ENCODE data around the gene VPS51. TPM values are rescaled to one million over a fixed set of nuclear protein-coding genes. Genes with fewer than 3 reads are reported as not detected.

Gene VPS51
- total and polyA plus RNA-seq, 2 of the 13 experiments (the other 11 are each of a cell fraction or from before 2014, with no cell fraction given), result 76.3 to 90.6 TPM

DNA sequence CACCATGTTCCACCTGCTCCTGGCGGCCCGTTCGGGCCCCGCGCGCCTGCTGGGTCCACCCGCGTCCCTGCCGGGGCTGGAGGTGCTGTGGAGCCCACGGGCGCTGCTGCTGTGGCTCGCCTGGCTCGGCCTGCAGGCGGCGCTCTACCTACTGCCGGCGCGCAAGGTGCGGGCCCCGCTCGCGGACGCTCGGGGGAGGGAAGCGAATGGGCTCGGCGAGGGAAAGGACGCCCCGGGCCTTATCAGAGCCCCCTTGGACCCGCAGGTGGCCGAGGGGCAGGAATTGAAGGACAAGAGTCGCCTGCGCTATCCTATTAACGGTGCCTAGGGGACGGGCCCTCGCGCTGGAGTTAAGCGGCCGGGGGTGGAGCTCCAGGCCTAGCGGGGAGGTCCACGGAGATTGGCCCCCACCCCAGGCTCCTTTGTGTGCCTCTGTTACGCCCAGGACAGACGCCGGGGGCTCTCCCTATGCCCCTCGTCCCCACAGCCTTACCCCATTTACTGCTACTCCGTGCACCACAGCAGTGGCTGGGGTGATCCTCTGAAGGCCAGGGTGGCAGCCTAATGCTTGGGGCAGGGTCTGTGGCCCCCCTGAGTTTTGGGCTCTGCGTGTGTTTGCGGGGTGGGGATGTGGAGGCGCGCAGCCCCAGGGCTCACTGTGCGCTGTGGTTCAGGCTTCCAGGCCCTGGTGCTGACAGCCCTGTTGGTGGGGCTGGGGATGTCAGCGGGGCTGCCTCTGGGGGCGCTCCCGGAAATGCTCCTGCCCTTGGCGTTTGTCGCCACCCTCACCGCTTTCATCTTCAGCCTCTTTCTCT lies 16.7 kb downstream of the VPS51 start (continued):
- TF ChIP-seq, protein P1, sequence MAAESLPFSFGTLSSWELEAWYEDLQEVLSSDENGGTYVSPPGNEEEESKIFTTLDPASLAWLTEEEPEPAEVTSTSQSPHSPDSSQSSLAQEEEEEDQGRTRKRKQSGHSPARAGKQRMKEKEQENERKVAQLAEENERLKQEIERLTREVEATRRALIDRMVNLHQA (CRISPR knock-in tag; IDR thresholded peaks at IDR 0.05), result no peak
- TF ChIP-seq ZBTB8A (CRISPR knock-in tag; IDR thresholded peaks at IDR 0.05; ENCODE audit: borderline replicate concordance, low read depth) (no peak), ZNF225 (CRISPR knock-in tag; IDR thresholded peaks at IDR 0.05) (0 out of 2 replicates have a peak, but pooled peaks have one; percentile 56), ZNF343 (CRISPR knock-in tag; IDR thresholded peaks at IDR 0.05) (no peak), ZNF460 (CRISPR knock-in tag; IDR thresholded peaks at IDR 0.05; ENCODE audit: borderline replicate concordance) (no peak), ARID3A (IDR thresholded peaks at IDR 0.05; ENCODE audit: low read depth, low read length) (no peak), RFXAP (CRISPR knock-in tag; IDR thresholded peaks at IDR 0.05; ENCODE audit: borderline replicate concordance) (peak; percentile 60; the same call in 1 of the 2 replicates), GABPA (IDR thresholded peaks at IDR 0.05; ENCODE audit: low read depth, low read length) (no peak), GABPA (CRISPR knock-in tag; IDR thresholded peaks at IDR 0.05; ENCODE audit: low read depth) (peak; percentile 68), THRA (CRISPR knock-in tag; IDR thresholded peaks at IDR 0.05; ENCODE audit: borderline replicate concordance) (0 out of 2 replicates have a peak, but pooled peaks have one; percentile 39), ZNF616 (CRISPR knock-in tag; IDR thresholded peaks at IDR 0.05; ENCODE audit: low read depth) (0 out of 2 replicates have a peak, but pooled peaks have one; percentile 30), ZNF644 (CRISPR knock-in tag; IDR thresholded peaks at IDR 0.05; ENCODE audit: low read depth) (no peak), ZNF615 (CRISPR knock-in tag; IDR thresholded peaks at IDR 0.05; ENCODE audit: borderline replicate concordance) (no peak), ZNF567 (CRISPR knock-in tag; IDR thresholded peaks at IDR 0.05; ENCODE audit: borderline replicate concordance) (peak; percentile 71; the same call in 1 of the 2 replicates), U2AF2 (IDR thresholded peaks at IDR 0.05; ENCODE audit: low read depth, low read length) (no peak), SNRNP70 (IDR thresholded peaks at IDR 0.05; ENCODE audit: low read depth, low read length) (no peak), SIN3A (IDR thresholded peaks at IDR 0.05; ENCODE audit: borderline replicate concordance, low read depth, low read length) (peak; percentile 43; the same call in 1 of the 2 replicates), REPIN1 (CRISPR knock-in tag; IDR thresholded peaks at IDR 0.05; ENCODE audit: borderline replicate concordance, low read depth) (peak; percentile 75; the same call in 1 of the 2 replicates)
- TF ChIP-seq, protein P2, sequence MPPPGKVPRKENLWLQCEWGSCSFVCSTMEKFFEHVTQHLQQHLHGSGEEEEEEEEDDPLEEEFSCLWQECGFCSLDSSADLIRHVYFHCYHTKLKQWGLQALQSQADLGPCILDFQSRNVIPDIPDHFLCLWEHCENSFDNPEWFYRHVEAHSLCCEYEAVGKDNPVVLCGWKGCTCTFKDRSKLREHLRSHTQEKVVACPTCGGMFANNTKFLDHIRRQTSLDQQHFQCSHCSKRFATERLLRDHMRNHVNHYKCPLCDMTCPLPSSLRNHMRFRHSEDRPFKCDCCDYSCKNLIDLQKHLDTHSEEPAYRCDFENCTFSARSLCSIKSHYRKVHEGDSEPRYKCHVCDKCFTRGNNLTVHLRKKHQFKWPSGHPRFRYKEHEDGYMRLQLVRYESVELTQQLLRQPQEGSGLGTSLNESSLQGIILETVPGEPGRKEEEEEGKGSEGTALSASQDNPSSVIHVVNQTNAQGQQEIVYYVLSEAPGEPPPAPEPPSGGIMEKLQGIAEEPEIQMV (CRISPR knock-in tag; IDR thresholded peaks at IDR 0.05; ENCODE audit: low read depth), result peak; percentile 46; the same call in 1 of the 2 replicates
- TF ChIP-seq, protein P3, sequence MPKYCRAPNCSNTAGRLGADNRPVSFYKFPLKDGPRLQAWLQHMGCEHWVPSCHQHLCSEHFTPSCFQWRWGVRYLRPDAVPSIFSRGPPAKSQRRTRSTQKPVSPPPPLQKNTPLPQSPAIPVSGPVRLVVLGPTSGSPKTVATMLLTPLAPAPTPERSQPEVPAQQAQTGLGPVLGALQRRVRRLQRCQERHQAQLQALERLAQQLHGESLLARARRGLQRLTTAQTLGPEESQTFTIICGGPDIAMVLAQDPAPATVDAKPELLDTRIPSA (CRISPR knock-in tag; IDR thresholded peaks at IDR 0.05; ENCODE audit: borderline replicate concordance), result no peak
- TF ChIP-seq, protein P4, sequence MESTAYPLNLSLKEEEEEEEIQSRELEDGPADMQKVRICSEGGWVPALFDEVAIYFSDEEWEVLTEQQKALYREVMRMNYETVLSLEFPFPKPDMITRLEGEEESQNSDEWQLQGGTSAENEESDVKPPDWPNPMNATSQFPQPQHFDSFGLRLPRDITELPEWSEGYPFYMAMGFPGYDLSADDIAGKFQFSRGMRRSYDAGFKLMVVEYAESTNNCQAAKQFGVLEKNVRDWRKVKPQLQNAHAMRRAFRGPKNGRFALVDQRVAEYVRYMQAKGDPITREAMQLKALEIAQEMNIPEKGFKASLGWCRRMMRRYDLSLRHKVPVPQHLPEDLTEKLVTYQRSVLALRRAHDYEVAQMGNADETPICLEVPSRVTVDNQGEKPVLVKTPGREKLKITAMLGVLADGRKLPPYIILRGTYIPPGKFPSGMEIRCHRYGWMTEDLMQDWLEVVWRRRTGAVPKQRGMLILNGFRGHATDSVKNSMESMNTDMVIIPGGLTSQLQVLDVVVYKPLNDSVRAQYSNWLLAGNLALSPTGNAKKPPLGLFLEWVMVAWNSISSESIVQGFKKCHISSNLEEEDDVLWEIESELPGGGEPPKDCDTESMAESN (CRISPR knock-in tag; conservative IDR thresholded peaks at IDR 0.05), result 0 out of 2 replicates have a peak, but pooled peaks have one; percentile 51
